HG03095 (cell line): ENCODE results near the gene SMG6.

ENCODE experiments used
- ATAC-seq: cut with Tn5 transposase; IDR thresholded peaks from one replicate; pipeline ENCODE4 v1.9.1; 2021; ENCODE audit warnings: moderate library complexity; ENCODE audit not compliant: unreplicated experiment

Gene SMG6

GRCh38 chr17:2064520-2064971 is 239.0 kb downstream of the SMG6 start:
- no peak for ATAC-seq

- ATAC-seq, result no peak
Observed at GRCh38 chr17:2064147-2064489, 239.5 kb downstream of the SMG6 start.

GRCh38 chr17:2063261-2064146 is 240.1 kb downstream of the SMG6 start:
- no peak for ATAC-seq

GRCh38 chr17:2062571-2063183 is 240.9 kb downstream of the SMG6 start:
- no peak for ATAC-seq

GRCh38 chr17:2061441-2061958 is 242.1 kb downstream of the SMG6 start:
- ATAC-seq, result no peak

- no peak for ATAC-seq
Observed at GRCh38 chr17:2060681-2061440, 242.7 kb downstream of the SMG6 start.

- no peak for ATAC-seq
Observed at GRCh38 chr17:2060385-2060658, 243.3 kb downstream of the SMG6 start.

GRCh38 chr17:2059547-2060384 is 243.8 kb downstream of the SMG6 start:
- no peak for ATAC-seq

GRCh38 chr17:2058586-2059546 is 244.7 kb downstream of the SMG6 start:
- ATAC-seq, result no peak

GRCh38 chr17:2057760-2058585 is 245.6 kb downstream of the SMG6 start:
- no peak for ATAC-seq

- ATAC-seq, result no peak
Observed at GRCh38 chr17:2057175-2057759, 246.3 kb downstream of the SMG6 start.

GRCh38 chr17:2056206-2057174 is 247.1 kb downstream of the SMG6 start:
- no peak for ATAC-seq

- ATAC-seq, result no peak
Observed at GRCh38 chr17:2055292-2056205, 248.0 kb downstream of the SMG6 start.

- no peak for ATAC-seq
Observed at GRCh38 chr17:2054512-2055291, 248.9 kb downstream of the SMG6 start, which contains the start of gene HIC1. Gene HIC1 (plus strand): TSS chr17:2055103. CDS start chr17:2056691, 1,588 bp downstream.

GRCh38 chr17:2054262-2054511 is 249.4 kb downstream of the SMG6 start:
- no peak for ATAC-seq
